GM21360 (cell line): ENCODE results near the gene IRF1.

Experiments used
- ATAC-seq: cut with Tn5 transposase; IDR thresholded peaks from one replicate; pipeline ENCODE4 v1.9.1; 2021; ENCODE audit warnings: mild to moderate bottlenecking, moderate library complexity; ENCODE audit not compliant: unreplicated experiment

Gene IRF1

DNA sequence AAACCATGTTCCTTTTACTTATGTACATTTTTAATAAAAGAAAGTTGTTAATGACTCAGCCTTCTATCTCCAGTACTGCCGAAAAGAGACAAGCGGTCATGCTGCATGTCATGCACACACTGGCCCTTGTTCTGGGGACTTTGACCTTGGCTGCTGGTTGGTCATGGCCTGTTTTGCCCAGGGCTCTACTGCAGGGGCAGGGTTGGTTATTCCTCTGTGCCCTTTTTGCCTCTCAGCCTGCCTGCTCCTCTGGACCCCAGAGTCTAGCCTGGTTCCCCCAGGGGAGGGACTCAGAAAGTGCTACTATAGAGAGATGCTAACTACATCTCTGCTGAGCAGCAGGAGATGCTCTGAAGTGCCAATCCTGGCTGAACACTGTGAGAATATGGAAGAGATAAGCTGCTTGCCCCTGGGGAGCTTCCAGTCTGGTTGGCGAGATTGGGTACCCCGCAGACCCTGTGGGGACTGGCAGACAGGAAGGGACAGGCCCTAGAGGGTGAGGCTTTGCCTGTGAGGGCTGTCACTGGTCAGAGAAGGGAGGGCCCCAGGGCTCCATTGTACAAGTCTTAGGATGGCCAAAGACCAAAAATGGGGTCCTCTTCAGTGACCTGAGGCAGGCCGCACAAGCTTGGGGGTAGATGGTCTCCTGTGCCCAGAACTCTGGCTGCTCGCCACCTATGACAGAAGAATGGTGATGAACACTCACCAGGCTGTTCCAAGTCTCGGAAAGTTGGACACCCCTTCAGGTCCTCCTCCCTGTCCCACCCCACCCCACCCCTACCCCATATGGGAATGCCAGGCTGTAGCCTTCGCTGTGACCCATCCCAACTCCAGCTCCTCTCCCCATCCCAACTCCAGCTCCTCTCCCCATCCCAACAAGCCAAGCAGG lies 14.3 kb downstream of the IRF1 start:
- ATAC-seq: no peak

DNA sequence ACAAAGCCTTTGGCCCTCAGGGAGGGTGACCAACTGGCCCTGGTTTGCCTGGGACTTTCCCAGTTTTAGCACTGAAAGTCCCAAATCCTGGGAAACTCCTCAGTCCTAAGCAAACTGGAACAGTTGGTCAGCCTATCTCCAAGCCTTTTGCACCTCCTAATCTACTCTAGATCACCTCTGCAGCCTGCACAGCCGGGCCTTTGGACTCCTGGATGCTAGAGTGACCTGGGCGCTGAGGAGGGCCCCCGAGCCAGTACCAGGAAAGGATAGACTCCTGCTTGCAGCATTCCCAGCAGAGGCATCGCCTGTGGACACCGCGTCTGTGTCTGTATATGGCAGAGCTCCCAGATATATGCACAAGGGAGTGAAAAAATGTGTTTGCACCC lies 15.1 kb downstream of the IRF1 start:
- no peak for ATAC-seq

DNA sequence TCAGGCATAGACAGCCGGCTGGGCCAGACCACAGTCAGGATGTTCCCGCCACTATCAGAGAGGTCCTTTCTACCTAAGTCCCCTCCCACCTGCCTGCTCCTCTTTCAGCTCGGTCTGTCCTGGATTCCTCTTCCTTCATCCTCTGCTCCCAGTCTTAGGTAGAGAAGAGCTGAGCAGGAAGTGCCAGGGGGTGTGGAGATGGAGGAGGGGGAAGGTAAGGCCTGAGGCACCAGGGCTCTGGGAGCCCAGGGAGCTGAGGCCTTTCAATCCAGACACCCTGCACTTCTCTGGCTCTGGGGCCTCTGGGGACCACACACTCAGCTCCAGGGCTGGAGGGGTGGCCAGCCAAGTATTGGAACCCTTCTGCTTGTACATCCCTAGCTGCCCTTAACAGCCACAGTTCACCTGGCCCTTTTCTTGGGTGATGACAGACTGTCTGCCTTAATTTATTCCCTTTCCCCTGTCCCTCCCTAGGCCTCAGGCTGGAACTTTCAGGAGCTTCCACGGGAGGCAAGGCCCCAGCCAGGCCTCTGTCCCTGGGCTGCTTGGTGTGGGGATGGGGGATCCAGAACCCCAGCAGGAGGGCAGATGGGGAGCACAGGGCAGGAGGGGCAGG lies 15.6 kb downstream of the IRF1 start:
- ATAC-seq: no peak

DNA sequence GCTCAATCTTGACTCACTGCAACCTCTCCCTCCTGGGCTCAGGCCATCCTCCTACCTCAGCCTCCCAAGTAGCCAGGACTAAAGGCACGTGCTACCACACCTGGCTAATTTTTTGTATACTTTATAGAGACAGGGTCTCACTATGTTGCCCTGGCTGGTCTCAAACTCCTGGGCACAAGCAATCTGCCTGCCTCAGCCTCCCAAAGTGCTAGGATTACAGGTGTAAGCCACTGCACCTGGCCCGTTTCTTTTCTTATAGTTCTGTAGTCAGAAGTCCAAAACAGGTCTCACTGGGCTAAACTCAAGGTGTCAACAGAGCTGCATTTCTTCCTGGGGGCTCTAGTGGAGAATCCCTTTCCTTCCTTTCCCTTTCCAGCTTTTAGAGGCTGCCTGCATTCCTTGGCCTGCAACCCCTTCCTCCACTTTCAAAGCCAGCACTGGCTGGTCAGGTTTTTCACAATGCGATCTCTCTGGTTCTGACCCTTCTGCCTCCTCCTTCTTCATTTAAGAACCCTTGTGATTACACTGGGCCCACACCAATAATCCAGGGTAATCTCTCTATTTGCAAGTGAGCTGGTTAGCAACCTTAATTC lies 16.3 kb downstream of the IRF1 start:
- no peak for ATAC-seq

DNA sequence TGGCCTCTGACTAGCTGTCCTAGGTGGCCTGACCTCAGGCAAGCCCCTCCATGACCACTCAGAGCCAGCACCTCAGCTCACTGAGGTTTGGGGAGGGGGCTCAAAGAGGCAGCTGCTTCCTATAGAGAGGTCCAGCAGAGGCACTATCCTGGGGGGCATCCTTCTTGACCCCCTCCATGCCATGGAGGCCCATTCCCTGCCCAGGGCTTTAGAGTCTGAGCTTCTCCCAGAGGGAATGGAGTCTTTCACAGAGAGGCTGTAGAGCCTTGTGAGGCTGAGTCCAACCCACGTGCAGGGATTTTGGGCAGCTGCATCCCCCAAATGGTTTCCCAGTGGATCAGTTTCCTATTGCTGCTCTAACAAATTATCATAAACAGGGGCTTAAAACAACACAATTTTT lies 16.9 kb downstream of the IRF1 start:
- no peak for ATAC-seq

DNA sequence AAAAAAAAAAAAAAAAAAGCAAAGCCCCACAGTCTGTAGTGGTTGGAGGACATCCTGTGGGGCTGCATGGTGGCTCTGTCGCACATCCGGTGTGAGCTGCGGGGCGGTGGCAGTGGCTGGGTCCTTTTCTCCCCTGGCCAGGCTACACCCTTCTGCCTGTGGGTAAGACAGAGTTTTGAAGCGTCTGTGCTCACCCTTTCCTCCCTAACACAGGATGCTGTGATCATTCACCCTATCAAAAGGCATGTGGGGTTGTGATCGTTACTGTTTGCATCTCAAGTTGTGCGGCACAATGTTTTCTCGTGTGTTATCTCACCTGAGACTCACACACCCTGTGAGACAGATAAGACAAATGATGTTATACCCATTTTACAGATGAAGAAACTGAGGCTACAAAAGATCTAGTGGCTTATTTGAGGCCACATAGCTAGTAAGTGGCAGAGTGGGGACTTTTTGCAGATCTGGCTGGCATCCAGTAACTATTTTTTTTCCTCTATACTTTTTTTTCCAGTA lies 17.5 kb downstream of the IRF1 start:
- ATAC-seq: peak; percentile 55

DNA sequence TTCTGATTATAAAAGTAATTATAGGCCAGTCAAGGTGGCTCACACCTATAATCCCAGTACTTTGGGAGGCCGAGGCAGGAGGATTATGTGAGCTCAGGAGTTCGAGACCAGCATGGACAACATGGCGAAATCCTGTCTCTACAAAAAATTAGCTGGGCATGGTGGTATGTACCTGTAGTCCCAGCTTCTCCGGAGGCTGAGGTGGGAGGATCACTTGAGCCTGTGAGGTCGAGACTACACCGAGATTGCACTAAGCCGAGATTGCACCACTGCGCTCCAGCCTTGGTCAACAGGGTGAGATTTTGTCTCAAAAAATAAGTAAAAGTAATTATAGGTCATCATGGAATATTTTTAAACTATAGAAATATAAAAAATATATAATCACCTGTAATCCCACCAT lies 18.1 kb downstream of the IRF1 start:
- ATAC-seq: no peak

DNA sequence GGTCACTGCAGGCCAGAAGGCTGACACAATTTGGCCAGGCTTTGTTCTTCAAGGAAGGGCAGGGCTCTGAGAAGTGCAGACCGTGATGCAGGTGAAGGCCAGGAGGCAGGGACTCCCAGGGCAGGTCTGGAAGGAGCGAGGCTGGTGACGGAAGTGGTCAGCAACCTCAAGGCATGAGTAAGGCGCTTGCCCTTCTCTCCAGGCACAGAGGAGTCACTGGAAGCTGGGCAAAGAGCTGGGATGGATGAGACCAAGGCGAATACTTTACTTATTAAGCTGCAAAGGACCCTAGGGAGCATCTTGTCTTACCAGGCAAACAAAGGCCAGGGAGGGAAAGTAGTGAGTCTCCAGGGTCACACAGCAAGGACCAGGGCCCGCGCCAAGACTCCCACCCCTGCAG lies 18.6 kb downstream of the IRF1 start:
- ATAC-seq: no peak

DNA sequence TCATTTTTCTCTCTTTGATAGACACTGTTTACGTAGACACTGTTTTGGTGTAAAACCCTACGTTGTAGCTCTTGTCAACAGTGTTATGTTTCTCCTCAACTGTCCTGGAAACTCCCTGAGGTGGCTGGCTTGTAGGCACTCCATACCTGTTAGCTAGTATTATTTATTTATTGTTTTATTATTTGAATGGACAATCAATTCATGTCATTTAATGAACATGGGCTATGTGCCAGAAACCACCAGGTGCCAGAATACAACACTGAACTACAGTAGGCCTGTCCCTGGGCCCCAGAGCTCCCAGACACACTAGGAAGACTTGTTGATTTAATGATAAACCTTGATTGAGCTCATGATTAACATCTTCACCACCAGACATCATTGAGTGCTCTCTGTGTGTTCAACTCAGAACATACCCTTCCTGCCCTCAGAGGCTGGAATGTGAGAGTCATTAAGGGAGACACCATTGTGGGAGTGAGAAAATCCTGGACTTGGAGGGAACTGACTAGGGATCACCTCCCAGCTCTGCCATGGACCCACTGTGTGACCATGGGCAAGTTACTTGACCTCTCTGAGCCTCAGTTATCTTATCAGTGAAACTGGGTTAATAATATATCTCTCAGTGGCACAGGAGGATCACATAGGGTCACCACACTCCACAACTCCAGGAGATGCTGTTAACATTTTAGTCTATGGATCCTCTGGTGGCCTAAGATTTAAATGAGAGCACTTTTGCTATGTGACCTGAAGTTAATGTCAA lies 19.2 kb downstream of the IRF1 start:
- no peak for ATAC-seq

DNA sequence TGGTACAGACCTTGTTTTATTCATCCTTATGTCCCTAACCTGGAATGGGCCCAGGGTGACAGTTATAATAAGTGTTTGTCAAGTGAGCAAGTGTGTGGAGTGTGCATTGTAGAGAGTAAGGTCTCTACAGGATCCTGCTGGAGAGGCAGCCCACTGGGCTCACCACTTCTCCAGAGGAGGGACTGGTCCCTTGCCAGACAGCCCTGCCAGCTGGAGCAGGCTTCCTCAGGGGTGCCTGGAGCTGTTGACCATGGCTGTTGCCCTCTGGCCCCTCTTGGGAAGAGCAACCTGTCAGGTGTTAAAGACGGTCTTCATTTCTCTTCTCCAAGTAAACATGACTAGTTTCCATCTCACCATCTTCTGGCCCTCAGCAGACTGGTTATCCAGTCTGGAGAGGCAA lies 20.0 kb downstream of the IRF1 start:
- ATAC-seq: no peak

DNA sequence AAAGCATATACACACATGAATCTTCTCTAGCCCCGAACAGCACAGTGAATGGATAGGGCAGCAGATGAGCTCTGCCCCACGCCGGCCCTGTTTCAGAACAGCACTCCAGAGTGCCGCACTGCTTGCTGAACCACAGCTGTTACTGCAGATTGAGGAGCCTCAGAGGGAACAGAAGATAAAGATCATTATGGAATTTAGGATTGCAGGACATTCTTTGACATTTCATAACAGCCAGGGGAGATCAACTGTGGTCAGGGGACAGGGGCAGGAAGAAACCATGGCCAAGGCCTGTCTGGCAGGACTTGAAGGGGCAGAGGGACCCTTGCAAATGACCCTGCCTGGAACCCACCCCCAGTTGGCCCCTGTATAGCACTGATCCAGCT lies 20.6 kb downstream of the IRF1 start:
- no peak for ATAC-seq

DNA sequence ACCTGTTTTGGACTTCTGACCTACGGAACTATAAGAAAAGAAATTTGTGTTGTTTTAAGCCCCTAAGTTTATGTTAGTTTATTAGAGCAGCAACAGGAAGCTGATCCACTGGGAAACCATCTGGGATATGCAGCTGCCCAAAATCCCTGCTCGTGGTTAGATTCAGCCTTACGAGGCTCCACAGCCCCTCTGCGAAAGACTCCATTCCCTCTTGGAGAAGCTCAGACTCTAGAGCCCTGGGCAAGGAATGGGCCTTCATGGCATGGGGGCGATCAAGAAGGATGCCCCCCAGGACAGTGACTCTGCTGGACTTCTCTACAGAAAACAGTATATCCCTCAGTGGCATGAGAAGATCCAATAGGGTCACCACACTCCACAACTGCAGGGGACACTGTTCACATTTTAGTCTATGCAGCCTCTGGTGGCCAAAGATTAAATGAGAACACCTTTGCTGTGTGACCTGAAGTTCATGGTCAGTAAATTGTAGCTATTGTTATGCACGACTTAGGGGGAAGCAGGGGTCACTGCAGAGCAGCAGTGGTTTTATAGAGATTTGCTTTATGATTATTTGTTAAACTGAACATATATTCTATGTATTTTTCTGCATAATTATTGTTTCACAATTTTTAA lies 21.1 kb downstream of the IRF1 start:
- ATAC-seq: no peak

DNA sequence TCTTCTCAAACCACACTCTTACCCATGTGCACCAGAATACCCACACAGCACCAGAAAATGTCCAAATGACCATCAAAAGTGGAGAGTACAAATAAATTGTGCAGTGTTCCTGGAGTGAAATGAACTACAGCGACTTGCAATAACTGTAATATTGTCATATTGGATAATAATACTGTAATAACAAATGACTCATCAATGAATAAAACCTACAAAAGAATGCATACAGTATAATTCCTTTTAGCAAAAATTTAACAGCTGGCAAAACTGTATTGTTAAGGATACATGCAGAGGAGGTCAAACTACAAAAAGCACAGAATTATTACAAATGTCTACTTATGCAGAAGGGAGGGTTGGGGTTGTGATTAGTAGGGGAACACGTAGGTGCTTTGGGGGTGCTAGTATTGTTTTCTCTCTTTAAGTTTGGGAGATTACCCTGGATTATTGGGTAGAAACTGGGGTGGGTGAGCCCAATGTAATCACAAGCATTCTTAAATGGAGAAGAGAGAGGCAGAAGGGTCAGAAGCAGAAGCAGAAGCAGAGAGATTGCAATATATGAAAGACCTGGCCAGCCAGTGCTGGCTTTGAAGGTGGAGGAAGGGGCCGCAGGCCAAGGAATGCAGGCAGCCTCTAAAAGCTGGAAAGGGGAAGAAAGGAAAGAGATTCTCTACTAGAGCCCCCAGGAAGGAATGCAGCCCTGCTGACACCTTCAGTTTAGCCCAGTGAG lies 21.8 kb downstream of the IRF1 start:
- ATAC-seq: no peak

DNA sequence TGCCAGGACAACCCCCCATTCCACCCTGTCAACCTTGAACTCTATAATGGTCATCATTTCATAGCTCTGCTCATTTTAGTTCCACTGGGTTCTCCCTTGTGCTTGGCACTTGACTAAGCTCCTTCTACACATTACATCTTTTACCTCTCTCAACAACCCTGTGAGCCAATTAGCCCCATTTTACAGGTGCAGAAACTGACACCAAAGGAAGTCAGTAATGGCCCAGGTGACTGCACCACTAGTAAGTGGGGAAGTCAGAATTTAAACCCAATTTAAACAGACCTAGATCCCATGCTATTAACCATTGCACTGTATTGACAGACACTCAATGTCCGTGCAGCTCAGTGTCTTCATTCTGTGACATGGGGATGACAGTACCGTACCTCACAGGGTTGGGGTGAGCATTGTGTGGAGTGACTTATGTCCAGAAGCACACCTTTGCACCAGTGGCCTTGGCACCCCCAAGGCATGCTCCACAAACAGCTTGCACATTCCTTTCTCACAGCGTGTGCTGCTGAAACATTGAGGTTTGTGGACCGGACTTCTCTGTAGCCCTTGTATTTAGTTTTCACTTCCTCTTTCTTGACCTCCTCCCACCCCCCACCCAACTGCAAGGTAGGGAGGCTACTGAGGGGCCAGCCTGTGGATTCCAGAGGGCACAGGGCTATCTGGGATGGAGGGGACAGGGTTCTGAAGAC lies 23.1 kb downstream of the IRF1 start:
- peak; percentile 23 for ATAC-seq

DNA sequence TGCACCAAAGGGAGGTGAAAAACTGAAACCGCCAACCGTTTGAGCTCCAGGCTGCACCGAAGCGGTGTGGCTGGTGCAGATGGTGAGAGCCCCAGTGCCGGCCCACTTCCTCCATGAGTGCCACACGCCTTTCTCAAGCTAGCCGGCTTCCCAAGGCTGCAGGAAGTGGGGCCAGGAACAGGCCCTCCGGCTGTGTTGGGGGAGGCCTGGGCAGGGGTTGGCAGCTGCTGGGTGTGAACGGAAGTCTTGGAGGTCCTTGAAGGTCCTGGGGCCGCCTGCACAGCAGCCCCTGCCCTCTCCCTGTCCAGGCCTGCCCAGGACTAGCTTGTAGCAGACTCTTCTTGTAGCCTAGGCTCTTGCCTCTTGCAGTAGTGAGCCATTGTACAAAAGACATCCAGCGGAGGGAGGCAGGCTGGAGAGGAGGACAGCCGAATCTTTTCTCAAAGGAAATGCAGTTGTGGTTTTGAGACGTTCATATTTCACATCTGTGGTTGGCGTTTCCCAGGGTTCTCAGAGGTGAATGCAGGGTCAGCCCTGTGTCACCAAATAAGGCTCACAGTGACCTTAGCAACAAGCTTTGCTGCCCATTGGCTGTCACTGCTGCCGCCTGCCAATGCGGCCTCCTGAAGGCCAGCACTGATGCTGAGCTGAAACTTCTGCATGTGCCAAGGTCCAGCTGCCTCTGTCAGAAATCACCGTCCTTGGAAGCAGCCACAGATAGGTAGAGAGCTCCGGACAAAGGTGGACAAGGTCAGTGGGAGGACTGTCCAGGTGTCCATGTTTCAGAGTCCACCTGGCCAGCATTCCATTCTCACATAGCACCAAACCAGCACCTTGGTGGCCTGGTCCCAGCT lies 23.9 kb downstream of the IRF1 start:
- ATAC-seq: peak; percentile 56

DNA sequence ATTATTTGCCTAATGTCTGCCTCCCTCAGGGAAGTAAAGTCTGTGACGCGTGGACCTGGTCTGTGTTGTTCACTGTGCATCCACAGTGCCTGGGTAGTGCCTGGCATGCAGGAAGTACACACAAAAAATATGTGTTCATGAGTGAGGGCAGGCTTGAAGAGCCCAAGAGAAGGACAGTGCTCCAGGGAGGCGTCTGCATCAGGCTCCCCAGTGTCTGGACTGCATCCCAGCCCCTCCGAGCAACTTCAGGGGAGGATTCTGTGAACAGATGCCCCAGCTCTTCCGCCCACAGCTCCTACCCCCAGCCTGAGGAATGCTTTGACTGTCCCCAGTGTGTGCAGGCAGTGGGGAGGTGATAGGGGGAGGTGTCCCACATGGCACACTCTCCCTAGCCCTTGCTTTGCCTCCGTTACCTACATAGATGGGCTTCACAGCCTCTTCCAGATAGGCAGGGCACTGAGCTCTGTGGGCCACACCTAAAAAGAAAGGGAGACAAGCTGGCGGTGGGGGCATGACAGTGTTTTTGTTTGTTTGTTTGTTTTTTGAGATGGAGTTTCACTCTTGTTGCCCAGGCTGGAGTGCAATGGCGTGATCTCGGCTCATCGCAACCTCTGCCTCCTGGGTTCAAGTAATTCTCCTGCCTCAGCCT lies 25.4 kb downstream of the IRF1 start:
- ATAC-seq: no peak

DNA sequence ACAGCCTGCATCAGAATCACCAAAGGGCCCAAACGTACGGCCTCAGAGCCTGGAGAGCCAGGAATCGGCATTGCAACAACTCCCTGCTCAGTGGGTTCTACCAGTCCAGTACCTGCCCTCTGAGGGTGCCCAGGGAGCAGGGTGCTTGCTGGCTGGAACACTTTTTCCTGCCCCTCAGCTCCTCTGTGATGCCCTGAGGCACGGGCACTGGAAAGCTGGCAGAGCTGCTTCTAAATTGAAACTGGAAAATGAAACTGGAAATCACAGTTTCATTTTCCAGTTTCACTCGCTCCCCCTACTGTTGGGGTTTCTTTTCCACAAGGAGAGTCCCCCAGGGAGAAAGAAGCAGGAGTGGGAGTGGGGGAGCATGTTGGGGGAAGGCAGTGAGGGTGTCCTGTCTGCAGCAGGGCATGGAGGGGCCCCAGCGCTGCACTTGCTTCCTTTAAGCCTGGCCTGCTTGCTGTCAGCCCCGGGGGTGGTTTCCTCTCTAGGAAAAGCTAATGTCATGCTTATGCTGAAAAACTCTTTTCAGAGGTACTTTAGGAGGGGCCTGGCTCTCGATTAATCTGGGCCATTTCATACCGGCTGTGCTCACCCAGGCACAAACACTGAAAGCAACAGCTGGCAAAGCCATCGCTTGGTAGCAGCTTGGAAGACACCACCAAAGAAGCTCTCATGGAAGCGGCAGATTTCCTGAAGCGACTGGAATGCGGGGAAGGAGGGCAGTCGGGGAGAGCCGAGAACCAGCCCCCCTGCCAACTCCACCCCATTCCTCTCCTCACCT lies 26.2 kb downstream of the IRF1 start:
- no peak for ATAC-seq

DNA sequence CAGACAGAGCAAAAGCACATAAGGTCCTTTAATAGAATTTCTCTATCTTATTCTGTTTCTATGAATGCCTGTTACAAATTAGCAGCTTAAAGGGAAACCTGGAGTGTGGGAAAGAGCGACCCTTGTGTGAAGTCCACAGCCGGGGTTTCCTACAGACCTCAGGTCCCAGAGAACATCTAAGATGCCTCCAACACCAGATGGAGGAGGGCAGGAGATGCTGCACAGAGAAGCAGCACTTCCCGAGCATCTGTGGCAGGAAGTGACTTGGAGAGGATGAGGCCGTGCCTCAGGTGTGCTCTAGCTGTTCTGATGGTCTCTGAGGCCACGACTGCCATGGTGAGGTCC lies 26.8 kb downstream of the IRF1 start:
- ATAC-seq: no peak
